Heart left ventricle (tissue), 13 donors: ENCODE measurements around the gene CRELD2.

Source experiments
- CTCF ChIP-seq, 12 donors: fragments of 200-600 bp; sonication (generic) in 4 of 12; IDR thresholded peaks; one replicate each; pipeline versions ENCODE4 v1.5.0 to v1.8.0; 2018 to 2022; ENCODE audit warnings: antibody characterized with exemption in 12 of 12, mild to moderate bottlenecking in 5 of 12
- POLR2A ChIP-seq, 2 donors: fragments of 450-650 bp; IDR thresholded peaks; one replicate each; pipeline ENCODE4 v1.6.1; 2017; ENCODE audit warnings: antibody characterized with exemption in 2 of 2, mild to moderate bottlenecking in 2 of 2, moderate library complexity in 2 of 2
- donor health status: ischemic (EF 13 %, LVEDD 7.1; RV severe dilation, severe dysfunction).
- donor health status: DM: no; HTN: yes; CAD: no.
- donor health status: DM: no; HTN: no; CAD: no.
- donor health status: ischemic (EF 25% LVEDD 6.9; RV normal size, moderate dysfunction).
- donor health status: ischemic (EF 25% LVEDD 5.7; RV mildly dilated, moderate dysfunction).
- donor health status: ischemic (EF 35%, LVEDD 5.7; RV mildly dilated, moderate dysfunction).
- donor health status: nonischemic (EF 11% LVEDD 7.7; RV severe dilation, severe dysfunction).
- donor health status: DM: yes; HTN: yes; CAD: no.
- donor health status: PGD.
- donor health status: ischemic (EF 29% LVEDD 5.4; RV normal size, mild dysfunction).
- donor health status: nonischemic (EF 23%, LVEDD 6.1; RV moderate dilation, normal function).

GRCh38 chr22:49897015-49897684, 21.3 kb upstream of the CRELD2 start:
- no peak for TF ChIP-seq CTCF (IDR thresholded peaks at IDR 0.05)
- no peak for TF ChIP-seq POLR2A (IDR thresholded peaks at IDR 0.05)
